NCI-H1436 treated with DMSO at 0.1 percent for 48 hours (cell line): Measurements from ENCODE around the gene KHNYN.

ENCODE experiments used
- DNase-seq: peaks from one replicate; lab custom pipeline; 2025; lab: John Stamatoyannopoulos, UW

Gene KHNYN

DNA sequence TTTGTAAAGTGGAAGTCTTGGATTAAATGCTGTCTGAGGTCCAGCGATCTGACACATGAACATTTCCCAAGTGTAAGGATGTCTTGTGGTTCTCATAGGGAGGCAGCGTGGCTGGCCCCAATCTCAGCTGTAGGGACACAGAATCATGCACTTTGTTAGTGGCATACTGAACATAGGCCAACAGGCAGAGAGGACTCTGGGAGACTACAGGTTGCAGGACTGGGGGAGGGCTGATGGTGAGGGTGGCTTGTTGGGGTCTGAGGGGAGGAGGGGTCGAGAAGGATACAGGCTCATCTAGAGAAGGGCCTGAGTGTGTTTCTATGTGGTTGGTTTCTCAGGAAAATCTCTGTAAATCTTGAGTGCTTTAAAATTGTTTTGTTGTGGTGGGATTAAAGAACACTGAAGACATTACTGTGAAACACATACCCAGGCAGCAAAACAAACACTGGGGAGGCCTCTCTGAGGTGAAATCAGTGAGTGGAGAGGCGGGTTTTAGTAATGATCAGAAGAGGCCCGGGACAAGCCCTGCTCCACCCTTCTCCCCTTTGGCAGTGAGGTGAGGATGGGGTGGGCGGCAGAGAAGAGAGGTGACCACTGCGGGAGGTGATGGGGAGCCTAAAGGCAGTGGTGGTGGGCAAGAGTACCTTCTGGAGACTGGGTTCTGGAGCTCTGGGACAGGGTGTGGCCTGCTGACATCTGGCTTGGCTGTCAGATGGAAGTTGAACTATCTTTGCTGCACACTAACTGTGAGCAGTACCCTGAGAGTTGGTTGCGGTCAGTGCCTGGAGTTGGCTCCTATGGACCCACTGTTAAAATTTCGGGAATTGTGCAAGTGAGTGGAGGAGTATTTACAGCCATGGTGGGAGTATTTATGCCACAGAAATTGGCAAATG, 27.7 kb upstream of the KHNYN start:
- no peak for DNase-seq

DNA sequence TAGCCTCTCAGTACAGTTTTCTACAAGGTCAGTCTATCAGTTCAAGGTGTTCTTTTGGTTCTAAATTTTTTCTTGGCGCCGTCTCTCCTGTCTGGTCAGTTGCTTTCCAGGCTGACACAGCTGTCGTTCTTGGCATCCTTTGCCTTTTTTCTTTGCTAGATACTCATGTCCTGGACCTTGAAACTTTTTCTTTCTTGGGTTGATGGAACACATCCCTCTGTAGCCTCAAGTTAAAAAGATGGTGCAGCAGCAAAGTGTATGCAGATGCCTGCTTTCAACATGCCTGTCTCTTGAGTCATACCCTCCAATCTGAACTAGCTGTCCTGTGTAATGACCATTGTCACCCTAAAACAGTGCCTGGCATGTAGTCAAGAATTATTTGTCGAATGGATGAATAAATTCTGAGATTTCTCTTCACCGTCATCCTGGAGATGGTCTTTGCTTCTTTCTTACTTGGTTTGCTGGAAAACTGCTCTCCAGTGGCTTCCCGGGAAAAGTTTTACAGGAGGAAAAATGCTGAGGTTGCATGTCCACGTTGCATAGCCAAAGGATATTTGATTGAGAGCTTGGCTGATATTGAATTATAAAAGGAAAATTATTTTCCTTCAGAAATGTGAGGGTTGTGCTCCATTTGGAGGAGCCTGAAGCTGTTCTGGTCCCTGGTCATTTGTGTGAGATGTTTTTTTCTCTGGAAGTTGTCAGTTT, 26.3 kb upstream of the KHNYN start:
- DNase-seq = no peak

DNA sequence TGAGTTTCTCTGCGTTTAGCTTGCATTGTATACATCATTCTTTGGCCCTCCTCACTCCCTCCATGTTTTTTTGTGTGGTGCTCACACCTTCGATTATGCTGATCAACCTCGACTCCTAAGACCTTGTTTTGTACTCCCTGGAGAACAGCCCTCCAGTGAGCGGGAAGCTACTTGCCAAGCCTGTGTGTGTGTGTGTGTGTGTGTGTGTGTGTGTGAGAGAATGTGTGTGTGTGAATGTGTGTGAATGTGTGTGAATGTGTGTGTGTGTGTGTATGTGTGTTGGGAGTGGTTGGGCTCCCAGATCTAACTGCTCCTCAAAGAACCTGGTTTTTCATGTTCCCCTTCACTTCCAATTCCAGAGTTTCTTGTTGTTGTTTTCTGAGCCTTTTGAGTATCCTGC, 24.9 kb upstream of the KHNYN start:
- no peak for DNase-seq

DNA sequence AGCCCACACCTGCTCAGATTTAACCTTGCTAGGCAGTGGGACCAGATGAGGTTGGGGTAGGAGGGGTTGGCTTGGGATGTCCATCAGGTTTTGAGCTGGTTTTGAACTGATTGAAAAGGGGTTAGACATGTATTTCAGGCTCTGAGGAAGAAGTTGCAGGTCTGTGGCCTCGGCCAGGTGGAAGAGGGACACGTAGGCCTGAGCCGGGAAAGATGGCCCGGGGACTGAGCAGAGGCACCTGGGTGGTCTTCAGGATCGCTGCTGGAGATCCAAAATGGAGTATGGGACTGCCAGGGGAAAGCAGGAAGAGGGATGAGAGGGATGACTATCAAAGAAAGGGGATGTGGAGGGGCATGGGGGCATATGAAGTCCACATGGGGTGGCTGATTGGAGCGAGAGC, 23.3 kb upstream of the KHNYN start:
- DNase-seq = no peak

DNA sequence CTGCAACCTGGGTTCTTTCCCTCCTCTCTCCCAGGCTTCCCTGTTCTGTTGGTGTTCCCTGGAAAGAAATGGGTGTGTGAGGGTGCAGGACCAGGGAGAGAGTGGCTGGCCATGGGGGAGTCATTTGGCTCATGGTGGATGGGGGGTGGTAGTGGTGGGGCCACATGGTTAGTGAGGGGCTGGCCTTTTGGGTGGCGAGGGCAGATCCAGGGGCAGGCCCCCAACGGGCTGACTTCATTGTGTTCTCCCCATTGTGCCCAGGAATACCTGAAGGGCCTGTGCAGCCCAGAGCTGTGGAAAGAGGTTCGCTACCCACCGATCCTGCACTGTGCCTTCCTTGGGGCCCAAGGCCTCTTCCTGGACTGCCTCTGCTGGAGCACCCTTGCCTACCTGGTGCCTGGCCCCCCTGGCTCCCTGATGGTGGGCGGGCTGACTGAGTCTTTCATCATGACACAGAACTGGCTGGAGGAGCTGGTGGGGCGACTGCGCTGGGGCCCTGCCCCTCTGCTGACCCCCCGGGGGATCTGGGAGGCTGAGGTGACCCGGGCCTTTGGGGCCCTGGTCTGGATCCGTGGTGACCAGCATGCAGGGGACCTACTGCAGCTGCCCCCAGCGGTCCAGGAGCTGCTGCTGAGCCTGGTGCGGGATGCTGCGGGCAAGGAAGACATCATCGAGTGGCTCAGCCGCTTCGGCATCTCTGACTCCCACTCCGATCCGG, 22.0 kb upstream of the KHNYN start:
- DNase-seq = no peak

DNA sequence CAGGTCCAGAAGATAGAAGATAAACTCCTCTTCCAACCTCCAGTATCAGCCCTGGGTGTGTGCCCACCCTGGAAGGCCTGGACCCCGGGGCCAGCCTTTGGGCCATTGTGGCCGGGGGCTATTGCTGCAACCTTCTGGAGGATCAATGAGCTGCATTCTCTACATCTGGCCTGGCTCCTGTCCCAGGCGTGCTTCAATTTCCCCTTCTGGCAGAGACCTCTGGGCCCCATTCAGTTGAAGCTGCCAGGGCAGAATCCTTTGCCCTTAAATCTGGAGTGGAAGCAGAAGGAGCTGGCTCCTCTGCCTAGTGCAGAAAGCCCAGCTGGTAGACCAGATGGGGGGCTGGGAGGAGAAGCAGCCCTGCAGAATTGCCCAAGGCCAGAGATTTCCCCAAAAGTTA, 21.0 kb upstream of the KHNYN start:
- no peak for DNase-seq

DNA sequence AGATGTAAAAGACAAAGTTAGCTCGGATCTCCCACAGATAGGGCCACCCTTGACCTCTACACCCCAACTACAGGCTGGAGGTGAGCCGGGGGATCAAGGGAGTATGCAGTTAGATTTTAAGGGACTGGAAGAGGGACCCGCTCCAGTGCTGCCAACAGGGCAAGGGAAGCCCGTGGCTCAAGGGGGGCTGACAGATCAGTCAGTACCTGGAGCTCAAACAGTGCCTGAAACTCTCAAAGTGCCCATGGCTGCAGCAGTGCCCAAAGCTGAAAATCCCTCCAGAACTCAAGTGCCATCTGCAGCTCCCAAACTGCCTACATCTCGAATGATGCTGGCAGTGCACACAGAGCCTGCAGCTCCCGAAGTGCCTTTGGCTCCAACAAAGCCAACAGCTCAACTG, 20.6 kb upstream of the KHNYN start:
- no peak for DNase-seq

DNA sequence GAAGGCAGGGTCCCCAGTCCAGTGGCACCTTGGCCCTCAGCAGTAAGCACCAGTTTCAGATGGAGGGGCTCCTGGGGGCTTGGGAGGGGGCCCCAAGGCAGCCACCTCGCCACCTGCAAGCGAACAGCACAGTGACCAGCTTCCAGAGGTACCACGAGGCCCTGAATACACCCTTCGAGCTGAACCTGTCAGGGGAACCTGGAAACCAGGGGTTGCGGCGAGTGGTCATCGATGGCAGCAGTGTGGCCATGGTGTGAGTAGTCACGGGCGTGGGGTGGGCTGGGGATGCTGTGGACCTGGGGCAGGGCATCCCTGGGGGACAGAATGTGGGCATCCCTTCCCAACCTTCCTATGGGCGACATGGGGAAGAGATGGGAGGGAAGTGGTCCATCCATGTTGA, 19.8 kb upstream of the KHNYN start:
- no peak for DNase-seq

DNA sequence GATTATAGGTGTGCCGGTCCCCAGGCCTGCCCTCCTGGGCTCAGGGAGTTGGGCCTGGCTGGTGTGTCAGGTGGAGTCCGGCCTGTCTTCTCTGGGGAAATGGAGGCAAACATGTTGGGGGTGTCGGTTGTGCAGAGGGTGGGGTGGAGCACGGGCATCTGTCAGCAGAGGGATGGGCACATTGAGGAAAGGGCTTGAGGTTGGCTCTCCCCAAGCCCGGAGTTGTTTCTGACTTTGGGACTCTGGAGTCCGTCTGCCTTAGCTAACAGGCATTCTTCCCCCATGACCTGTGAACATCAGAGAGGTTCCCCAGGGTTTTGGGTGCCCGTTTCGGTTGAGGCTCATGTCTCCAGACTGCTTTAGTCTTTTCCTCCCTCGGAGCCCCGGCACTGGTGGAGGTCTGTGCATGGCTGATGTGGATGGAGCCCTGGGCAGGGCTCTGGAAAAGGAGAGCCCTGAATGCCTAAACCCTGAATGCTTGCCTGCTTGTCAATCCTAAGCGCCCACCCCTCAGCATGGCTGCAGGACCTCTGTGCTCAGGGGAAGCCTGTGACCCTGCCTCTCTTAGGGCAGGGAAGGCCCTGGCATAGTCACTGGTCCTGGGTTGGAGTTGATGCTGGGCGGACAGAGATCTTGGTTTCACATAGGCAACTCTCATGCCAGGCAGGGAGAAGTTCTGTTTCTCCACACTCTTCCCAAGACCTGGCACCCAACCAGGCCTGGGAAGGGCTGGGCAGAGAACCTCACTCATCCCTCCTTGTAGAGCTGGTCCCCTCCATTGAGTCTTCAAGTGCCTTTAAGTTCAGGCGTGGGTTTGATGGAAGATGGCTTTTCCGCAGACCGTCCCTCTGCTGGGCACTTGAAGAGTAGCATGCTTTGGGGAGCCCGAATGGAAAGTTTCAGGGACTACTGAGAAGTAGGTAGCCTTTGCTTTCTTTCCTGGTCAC, 18.0 kb upstream of the KHNYN start:
- no peak for DNase-seq

DNA sequence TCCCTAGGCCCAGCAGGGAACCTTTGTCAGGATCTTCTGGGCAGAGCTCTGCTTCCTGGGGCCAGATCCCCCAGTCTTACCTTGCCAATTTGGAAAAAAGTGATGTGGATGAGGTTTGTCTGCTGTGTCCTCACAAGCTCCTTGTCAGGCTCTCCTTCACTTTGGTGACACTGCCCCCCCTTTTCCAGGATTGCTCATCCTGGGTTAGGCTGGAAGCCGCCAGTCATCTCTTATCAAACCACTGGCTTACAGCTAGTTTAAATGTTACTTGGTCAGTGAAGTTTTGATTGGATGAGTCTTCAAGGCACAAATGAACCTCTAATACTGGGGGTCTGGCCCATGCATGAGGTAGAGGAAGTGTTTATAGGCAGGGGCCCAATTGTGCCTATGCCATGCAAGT, 15.7 kb upstream of the KHNYN start:
- DNase-seq = no peak

DNA sequence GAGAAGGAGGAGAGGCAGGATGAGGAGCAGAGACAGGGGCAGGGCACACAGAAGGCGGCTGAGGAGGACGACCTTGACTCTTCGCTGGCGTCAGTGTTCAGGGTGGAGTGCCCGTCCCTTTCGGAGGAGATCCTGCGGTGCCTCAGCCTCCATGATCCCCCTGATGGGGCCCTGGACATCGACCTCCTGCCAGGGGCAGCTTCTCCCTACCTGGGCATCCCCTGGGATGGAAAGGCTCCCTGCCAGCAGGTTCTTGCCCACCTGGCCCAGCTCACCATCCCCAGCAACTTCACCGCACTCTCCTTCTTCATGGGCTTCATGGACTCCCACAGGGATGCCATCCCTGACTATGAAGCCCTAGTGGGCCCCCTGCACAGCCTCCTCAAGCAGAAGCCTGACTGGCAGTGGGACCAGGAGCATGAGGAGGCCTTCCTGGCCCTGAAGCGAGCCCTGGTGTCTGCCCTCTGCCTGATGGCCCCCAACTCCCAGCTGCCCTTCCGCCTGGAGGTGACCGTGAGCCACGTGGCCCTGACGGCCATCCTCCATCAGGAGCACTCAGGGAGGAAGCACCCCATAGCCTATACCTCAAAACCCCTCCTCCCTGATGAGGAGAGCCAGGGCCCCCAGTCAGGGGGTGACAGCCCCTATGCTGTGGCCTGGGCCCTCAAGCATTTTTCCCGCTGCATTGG, 14.9 kb upstream of the KHNYN start:
- no peak for DNase-seq

DNA sequence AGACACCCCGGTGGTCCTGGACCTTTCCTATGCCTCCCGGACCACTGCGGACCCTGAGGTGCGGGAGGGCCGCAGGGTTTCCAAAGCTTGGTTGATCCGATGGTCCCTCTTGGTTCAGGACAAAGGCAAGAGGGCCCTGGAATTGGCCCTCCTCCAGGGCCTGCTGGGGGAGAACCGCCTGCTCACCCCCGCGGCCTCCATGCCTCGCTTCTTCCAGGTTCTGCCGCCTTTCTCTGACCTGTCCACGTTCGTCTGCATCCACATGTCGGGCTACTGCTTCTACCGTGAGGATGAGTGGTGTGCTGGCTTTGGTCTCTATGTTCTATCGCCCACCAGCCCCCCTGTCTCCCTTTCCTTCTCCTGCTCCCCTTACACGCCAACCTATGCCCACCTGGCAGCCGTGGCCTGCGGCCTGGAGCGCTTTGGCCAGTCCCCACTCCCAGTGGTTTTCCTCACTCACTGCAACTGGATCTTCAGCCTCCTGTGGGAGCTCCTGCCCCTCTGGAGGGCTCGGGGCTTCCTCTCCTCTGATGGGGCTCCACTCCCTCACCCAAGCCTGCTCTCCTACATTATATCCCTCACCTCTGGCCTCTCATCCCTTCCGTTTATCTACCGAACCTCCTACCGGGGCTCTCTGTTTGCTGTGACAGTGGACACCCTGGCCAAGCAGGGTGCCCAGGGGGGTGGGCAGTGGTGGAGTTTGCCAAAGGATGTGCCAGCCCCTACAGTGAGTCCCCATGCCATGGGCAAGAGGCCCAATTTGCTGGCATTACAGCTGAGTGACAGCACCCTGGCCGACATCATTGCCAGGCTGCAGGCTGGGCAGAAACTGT, 14.1 kb upstream of the KHNYN start:
- no peak for DNase-seq

DNA sequence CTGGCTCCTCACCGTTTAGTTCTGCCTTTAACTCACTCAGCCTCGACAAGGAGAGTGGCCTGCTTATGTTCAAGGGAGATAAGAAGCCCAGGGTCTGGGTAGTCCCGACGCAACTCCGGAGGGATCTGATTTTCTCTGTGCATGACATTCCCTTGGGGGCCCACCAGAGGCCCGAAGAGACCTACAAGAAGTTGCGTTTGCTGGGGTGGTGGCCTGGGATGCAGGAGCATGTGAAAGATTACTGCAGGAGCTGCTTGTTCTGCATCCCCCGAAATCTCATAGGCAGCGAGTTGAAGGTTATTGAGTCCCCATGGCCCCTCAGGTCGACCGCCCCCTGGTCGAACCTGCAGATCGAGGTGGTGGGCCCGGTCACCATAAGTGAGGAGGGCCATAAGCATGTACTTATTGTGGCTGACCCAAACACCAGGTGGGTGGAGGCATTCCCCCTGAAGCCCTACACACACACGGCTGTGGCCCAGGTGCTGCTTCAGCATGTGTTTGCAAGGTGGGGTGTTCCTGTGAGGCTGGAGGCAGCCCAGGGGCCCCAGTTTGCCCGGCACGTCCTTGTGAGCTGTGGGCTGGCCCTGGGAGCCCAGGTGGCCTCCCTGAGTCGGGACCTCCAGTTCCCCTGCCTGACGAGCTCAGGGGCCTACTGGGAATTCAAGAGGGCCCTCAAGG, 13.4 kb upstream of the KHNYN start:
- DNase-seq = no peak

DNA sequence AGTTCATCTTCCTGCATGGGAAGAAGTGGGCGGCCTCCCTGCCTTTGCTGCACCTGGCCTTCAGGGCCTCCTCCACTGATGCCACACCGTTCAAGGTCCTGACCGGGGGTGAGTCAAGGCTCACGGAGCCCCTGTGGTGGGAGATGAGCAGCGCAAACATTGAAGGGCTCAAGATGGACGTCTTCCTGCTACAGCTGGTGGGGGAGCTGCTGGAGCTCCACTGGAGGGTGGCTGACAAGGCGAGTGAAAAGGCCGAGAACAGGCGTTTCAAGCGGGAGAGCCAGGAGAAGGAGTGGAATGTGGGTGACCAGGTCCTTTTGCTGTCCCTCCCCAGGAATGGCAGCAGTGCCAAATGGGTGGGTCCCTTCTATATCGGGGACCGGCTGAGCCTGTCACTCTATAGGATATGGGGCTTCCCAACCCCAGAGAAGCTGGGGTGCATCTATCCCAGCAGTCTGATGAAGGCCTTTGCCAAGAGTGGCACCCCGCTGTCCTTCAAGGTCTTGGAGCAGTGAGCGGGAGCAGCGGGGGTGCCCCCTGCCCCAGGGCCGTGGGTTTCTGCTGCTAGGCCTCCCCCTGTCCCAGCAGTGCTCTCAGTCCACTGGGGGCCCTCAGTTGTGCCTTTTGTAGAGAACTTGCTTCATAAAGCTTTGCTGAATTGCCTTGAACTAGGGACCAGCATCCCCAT, 12.7 kb upstream of the KHNYN start:
- no peak for DNase-seq

DNA sequence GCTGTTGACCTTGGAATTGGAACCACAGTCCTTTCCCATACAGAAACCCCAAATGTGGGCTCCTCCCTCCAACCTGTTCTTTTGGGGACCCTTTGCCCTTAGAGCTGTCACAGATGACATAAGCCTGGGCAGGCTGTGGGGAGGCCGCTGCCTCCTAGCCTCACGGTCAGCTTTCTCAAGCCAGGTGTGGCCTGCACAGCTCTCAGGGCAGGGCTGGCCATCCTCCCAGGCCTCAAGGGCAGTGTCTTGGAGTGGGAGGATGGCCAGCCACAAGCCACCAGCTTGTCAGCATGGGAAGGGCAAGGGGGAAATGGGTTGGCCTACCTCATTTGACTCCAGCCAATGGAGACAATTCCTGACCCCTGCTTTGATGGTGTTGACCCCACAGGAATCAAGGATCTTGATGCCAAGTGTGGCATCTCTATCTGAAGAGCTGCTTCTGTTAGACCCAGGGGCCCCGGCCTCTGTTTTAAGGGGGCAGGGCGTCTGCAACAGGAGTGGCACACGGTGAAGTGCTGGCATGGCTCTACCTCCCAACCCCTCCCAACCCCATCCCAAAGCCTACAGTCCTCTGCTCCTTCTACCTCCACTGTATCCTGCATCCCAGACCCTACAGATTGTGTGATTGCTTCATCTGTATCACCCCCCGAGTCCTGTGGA, 11.8 kb upstream of the KHNYN start:
- no peak for DNase-seq

DNA sequence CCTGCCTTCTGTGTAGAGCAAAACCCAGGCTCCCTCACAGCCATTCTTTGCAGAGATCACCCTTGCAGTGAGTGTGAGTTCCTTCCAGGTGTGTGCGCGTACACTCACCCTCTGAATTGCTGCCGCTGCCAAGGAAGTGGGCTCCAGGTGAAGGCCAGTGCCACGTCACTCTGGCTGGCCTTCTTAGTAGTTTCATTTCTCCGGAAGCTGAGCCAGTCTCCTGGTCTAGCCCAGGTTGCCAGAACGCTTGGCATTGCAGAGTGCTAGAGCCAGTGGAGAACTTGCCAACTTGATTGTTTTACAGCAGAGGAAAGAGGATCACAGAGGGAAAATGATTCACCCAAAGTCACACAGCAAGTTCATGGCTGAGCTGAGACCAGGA, 11.3 kb upstream of the KHNYN start:
- DNase-seq = no peak

DNA sequence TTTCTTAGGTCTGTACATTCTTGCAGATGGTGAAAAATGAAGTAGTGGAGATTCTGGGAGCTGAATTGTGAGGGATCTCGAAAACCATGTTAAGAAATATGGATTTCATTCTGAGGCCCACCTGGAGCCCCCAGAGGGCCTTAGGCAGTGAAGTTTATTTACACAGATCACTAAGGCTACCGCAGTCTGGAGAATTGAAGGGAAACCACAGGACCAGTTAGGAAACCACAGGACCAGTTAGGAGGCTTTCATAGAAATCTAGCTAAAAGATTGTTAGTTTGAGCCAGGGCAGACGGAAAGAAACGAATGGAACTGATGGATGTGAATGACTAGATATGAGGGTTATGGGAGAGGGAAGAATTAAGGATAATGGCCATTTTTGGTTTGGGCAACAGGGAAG, 7.5 kb upstream of the KHNYN start:
- DNase-seq = no peak
